Heart left ventricle (tissue), 13 donors: ENCODE measurements around the gene SYAP1.

Experiments used
- POLR2A ChIP-seq, 2 donors: fragments of 450-650 bp; IDR thresholded peaks; one replicate each; pipeline ENCODE4 v1.6.1; 2017; ENCODE audit warnings: antibody characterized with exemption in 2 of 2, mild to moderate bottlenecking in 2 of 2, moderate library complexity in 2 of 2
- TF ChIP-seq, protein P1 (sequence below), 12 donors: fragments of 200-600 bp; sonication (generic) in 4 of 12; IDR thresholded peaks; one replicate each; pipeline versions ENCODE4 v1.5.0 to v1.8.0; 2018 to 2022; ENCODE audit warnings: antibody characterized with exemption in 12 of 12, mild to moderate bottlenecking in 5 of 12
- donor health status: ischemic (EF 13 %, LVEDD 7.1; RV severe dilation, severe dysfunction).
- donor health status: DM: no; HTN: yes; CAD: no.
- donor health status: DM: no; HTN: no; CAD: no.
- donor health status: ischemic (EF 25% LVEDD 6.9; RV normal size, moderate dysfunction).
- donor health status: ischemic (EF 25% LVEDD 5.7; RV mildly dilated, moderate dysfunction).
- donor health status: ischemic (EF 35%, LVEDD 5.7; RV mildly dilated, moderate dysfunction).
- donor health status: nonischemic (EF 11% LVEDD 7.7; RV severe dilation, severe dysfunction).
- donor health status: DM: yes; HTN: yes; CAD: no.
- donor health status: PGD.
- donor health status: ischemic (EF 29% LVEDD 5.4; RV normal size, mild dysfunction).
- donor health status: nonischemic (EF 23%, LVEDD 6.1; RV moderate dilation, normal function).

DNA sequence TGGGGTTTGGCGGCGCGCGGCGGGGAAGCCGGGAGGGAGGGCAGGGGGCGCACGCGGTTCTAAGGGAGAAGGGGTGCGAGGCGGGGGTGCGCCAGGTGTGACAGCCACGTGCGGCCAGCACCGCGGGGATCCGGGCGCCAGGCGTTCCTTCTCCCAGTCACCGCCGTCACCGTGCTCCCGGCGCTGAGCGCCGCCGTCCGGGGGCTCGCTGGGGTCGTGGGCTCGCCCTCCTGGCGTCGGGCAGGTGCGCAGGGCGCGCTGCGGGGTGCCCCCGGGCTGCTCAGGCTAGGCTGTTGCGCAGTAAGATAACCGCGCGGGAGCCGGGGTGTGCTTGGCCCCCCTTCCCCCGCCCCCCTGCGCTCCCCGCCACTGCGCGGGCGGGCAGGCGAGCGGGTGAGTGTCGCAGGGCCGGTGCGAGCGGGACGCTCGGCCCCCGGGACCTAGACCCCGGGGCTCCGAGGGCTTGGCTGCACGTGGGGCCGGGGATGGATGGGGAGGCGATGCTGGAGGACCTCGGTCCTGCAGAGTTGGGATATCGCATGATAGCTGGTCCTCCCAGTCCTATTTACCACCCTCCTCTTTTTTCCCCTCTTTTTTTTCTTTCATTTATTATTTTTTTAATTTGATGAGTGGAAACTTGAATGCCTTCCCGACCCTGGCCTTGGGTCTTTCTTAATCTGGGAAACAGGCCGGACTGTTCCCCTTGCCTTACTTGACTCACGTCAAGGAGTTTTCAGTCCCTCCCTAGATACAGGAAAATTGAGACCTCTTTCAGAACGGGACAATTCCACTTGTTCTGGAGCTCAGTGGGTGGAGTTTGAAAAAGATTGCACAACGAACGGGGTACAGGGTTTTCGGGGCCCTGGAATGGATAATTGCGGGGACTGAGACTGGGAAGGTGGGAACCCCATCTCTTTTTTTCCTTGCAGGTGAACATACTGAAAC lies 67.7 kb downstream of the SYAP1 start:
- TF ChIP-seq, protein P1, sequence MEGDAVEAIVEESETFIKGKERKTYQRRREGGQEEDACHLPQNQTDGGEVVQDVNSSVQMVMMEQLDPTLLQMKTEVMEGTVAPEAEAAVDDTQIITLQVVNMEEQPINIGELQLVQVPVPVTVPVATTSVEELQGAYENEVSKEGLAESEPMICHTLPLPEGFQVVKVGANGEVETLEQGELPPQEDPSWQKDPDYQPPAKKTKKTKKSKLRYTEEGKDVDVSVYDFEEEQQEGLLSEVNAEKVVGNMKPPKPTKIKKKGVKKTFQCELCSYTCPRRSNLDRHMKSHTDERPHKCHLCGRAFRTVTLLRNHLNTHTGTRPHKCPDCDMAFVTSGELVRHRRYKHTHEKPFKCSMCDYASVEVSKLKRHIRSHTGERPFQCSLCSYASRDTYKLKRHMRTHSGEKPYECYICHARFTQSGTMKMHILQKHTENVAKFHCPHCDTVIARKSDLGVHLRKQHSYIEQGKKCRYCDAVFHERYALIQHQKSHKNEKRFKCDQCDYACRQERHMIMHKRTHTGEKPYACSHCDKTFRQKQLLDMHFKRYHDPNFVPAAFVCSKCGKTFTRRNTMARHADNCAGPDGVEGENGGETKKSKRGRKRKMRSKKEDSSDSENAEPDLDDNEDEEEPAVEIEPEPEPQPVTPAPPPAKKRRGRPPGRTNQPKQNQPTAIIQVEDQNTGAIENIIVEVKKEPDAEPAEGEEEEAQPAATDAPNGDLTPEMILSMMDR (IDR thresholded peaks at IDR 0.05) = no peak
- TF ChIP-seq POLR2A (IDR thresholded peaks at IDR 0.05) = no peak
